Stimulated activated CD8-positive, alpha-beta memory T cell treated with anti-CD3 and anti-CD28 coated beads, Interleukin-7, amount 100 ng/mL, for 4 hours (primary cell): Measurements from ENCODE around the gene ZNF331.

Experiments
- DNase-seq, 2 donors: peaks; one replicate each; pipeline ENCODE4 v3.0.0-alpha.2; 2020; ENCODE audit warnings: low read depth in 2 of 2

ZNF331 gene

DNA sequence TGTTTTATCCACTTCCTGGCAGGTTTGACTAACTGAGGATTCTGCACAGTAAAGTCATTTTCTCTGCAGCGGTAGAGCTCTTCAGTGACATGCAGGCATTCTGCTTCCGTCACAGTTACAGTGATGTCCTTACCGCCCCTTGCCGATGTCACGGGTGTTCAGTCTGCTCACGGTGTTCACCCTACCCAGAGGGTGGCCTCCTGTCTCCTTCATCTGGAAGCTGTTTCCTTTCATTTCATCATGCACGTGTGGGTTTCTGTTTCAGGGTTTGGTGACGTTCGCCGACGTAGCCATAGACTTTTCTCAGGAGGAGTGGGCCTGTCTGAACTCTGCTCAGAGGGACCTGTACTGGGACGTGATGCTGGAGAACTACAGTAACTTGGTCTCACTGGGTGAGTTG, 33.4 kb downstream of the ZNF331 start:
- DNase-seq, result no peak

DNA sequence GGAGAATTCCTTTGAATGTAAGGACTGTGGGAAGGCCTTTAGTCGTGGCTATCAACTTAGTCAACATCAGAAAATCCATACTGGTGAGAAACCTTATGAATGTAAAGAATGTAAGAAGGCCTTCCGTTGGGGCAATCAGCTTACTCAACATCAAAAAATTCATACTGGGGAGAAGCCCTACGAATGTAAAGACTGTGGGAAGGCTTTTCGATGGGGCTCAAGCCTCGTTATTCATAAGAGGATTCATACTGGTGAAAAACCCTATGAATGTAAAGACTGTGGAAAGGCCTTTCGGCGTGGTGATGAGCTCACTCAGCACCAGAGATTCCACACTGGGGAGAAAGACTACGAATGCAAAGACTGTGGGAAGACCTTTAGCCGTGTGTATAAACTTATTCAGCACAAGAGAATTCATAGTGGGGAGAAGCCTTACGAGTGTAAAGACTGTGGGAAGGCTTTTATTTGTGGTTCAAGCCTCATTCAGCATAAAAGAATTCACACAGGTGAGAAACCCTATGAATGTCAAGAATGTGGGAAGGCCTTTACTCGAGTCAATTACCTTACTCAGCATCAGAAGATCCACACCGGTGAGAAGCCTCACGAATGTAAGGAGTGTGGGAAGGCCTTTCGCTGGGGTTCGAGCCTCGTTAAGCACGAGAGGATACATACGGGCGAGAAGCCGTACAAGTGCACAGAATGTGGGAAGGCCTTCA, 39.2 kb downstream of the ZNF331 start:
- DNase-seq, result no peak

- no peak for DNase-seq
Observed at GRCh38 chr19:53577968-53578367, 40.0 kb downstream of the ZNF331 start.

DNA sequence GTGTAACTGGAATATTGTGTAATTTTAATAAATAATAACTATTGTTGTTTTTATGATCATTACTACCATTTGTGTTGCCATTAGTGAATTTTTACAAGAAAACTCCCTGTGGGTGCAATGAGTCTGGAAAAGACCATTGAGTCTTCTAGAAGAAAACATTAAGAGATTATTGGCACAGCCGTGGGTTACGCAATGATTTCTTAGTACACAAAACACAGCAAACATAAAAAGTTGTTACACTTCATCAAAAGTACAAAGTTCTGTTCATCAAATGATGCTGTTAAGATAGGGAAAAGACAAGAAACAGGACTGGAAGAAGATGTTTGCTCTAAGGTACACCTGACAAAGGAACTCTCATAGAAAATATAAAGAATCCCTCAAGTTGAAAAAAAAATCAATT, 41.6 kb downstream of the ZNF331 start:
- no peak for DNase-seq

DNA sequence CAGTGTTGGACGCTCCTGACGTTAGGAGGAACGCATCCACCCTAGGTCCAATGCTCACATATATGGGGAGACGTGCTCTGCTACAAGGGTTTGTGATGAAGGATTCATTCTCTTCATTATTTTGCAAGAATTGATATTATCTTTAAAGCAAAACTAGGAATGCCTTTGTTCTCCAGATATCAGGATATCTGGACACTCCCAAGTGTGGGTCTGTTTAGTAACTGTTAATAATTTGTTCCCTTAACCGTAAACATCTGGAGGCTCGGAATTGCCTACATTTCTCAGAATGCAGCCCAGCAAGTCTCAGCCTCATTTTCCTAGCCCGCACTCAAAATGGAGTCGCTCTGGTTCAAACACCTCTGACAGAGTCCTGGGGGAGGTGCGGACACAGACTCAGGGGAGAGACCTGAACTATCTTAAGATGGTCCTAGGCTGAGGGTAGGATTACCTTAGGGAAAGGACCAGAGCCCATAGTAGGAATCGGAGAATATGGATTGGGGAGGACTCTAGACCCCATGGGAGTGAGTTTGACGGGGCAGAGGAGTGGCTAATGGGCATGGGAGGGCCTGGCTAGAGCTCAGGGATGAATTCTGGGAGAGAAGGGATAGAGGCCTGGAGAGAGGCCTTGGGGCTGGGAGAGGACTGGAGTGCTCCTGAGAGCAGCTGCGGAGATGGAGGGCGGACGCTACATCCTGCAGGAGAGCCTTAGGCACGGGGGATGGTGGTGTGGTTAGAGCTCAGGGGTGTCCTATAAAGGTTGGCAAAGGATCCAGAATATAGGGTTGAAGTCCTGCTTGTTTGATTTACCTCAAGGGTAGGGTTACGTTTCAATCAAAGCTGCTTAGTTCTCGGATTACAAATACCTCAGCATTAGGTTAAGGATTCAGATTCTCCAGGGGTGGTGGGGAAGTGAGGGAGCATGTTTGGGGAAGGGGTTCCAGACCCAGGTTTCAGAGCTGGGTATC, 43.2 kb downstream of the ZNF331 start:
- no peak for DNase-seq

DNA sequence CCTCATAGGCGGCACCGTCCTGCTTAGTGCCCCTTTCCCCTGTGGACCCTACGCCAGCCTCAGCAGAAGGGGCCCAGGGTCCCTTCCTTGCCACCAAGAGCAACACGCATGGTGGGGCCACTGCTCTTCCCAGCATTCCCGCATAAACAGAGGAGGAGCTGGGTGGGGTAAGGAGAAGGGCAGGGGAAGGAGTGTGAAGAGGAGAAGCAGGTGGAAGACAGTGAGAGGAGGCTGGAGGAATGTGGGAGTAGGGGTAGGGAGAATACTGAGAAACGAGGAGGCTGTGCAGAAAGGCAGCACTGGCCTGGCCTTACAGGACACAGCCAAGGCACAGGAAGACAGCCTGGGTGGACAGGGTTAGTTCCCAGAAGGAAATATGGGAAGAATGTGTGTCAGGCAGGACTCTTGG, 43.9 kb downstream of the ZNF331 start:
- no peak for DNase-seq

DNA sequence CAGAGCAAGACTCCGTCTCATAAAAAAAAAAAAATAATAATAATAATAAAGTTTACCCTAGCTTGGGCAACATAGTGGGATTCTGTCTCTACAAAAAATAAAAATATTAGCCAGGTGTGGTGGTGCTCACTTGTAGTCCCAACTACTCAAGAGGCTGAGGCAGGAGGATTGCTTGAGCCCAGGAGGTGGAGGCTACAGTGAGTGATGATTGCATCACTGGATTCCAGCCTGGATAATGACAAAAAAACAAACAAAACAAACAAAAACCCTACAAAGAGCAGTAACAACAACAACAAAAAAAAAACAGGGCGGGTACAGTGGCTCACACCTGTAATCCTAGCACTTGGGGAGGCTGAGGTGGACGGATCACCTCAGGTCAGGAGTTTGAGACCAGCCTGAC, 45.2 kb downstream of the ZNF331 start:
- no peak for DNase-seq

- no peak for DNase-seq
Observed at GRCh38 chr19:53586277-53586691, 48.3 kb downstream of the ZNF331 start.

DNA sequence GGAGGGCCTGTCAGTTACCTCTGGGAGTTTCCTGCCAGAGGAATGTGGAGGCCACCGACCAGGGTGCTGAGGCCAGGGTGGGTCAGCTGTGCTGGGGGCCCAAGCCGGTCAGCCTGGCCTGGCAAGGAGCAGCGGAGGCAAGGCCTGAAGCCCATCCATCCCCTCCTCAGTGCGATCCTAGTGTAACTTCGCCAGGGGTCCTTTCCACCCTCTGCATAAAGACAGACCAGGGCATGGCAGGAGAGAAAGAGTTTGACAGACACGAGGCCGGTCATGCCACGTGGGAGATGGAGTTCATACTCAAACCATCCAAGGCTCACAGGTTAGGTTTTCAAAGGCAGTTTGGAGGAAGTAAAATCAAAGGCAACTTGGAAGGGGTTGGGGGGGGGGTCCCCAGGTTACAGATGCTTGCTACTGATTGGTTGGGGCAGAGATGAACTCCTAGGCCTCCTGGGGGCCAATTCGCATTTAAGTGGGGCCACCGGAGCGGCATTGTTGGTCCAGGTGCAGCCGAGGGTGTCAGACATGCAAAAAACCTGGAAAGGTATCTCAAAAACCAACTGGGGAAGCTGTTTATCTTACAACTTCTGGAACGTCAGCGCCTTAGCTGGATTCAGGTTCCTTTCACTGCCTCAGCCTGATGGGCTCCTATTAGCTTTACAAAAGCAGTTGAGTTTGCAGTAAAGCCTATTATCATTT, 57.0 kb downstream of the ZNF331 start:
- DNase-seq, result no peak

- no peak for DNase-seq
Observed at GRCh38 chr19:53595510-53595867, 57.5 kb downstream of the ZNF331 start.

- no peak for DNase-seq
Observed at GRCh38 chr19:53596056-53596455, 58.1 kb downstream of the ZNF331 start.

GRCh38 chr19:53597023-53597422, 59.1 kb downstream of the ZNF331 start:
- DNase-seq, result no peak

GRCh38 chr19:53598361-53598760, 60.4 kb downstream of the ZNF331 start:
- no peak for DNase-seq

DNA sequence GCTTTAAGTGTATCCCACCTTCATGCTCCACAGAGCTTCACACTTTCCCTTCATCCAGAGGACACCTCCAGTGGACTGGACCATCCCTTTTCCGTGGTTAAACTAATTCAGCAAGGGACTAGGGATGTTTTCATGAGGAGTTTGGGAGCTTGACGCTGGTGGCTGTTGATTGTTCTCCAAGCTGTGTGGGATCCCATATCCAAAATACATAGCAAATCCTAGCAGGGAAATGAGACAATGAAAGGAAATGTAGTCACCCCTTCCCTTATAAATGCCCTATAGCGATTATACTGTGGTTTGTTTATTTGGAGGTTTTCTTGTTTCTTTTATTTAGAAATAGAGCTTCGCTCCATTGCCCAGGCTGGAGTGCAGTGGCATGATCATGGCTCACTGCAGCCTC, 62.3 kb downstream of the ZNF331 start:
- no peak for DNase-seq

DNA sequence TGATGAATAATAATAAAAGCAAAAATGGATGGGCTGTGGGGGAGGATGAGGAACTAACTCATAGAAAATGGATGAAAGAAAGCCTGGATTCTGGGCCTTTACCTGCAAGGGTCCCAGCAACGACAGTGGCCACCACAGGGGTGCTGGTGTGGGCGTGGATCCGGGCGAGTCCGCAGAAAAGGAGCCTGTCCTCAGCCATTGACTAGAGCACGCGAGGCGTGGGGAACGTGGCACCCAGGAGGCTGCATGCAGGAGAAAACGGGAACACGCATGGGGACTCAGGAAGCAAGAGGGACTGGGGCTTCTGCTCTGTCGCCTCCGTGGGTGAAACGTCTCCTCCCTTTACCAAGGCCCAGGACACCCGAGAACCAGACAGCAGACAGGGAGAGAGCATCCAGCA, 68.1 kb downstream of the ZNF331 start:
- DNase-seq, result no peak

DNA sequence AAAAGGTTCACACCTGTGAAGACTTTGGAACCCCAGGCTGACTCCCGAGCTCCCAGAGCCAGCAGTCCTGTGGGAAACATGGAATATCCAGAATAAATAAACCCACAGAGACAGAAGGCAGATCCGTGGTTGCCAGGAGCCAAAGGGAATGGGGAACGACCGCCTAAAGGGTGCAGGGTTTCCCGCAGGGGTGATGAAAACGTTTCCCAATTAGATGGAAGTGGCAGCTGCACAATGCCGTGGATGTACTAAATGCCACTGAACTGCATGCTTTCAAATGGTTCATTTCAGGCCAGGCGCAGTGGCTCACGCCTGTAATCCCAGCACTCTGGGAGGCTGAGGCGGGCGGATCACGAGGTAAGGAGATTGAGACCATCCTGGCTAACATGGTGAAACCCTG, 70.4 kb downstream of the ZNF331 start:
- DNase-seq, result no peak

GRCh38 chr19:53612762-53613526, 75.0 kb downstream of the ZNF331 start:
- no peak for DNase-seq

GRCh38 chr19:53621885-53622740, 84.2 kb downstream of the ZNF331 start:
- DNase-seq, result no peak

- no peak for DNase-seq
Observed at GRCh38 chr19:53624771-53625545, 87.0 kb downstream of the ZNF331 start.

DNA sequence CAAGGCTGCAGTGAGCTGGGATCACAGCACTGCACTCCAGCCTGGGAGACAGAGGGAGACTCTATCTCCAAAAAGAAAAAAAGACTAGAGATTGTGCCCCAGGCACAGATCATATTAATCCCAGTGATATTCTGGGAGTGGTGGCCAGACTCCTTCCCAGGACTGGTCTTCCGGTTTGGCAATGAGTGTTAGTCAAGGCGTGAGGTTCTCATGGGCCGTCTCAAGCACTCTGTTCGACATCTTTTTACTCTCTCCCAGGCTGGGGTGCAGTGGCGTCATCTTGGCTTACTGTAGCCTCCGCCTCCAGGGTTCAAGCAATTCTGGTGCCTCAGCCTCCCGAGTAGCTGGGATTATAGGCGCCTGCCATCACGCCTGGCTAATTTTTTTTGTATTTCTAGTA, 88.5 kb downstream of the ZNF331 start:
- no peak for DNase-seq
